HuH-7 (cell line): ENCODE measurements around the gene CD33.
"Not testable (repeated sequence)": the region's sequence is repeated elsewhere in the genome, so short reads cannot be mapped to it uniquely, and the experiment has no call there.

ENCODE experiments used
- DNase-seq: peaks from one replicate; pipeline ENCODE4 v3.0.0; 2011; ENCODE audit warnings: low spot score

The CD33 gene

GRCh38 chr19:51224898-51225393, at the start of gene CD33:
Gene CD33 (plus strand): TSS chr19:51225080. CDS start chr19:51225119, 39 bp downstream.
- not testable (repeated sequence) for DNase-seq

- DNase-seq = no peak
Observed at GRCh38 chr19:51179256-51179655, 45.6 kb upstream of the CD33 start.

DNA sequence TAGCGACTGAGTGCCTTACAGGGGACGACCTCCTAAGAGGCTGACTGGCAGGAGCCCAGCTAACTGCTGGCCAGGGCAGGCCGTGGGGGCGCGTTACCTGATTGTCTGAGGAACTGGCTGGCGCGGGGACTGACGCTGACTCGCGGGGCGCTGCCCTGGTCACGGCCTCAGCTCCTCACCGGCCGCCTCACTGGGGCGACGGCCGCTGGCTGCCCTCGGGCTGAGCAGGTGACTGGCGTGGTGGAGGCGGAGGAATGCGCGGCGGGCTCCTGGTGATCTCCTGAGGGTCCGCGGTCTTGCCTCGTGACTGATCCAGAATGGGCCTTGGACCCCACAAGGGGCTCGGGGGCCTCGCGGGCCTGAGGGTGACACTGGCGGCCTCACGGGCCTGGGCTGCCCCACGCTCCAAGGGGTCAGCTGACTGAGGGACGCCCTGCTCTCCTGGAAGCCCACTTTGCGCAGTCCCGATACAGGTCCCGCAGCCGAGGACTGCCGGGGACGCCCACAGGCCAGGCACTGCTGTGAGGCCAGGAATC, 43.4 kb upstream of the CD33 start:
- no peak for DNase-seq

DNA sequence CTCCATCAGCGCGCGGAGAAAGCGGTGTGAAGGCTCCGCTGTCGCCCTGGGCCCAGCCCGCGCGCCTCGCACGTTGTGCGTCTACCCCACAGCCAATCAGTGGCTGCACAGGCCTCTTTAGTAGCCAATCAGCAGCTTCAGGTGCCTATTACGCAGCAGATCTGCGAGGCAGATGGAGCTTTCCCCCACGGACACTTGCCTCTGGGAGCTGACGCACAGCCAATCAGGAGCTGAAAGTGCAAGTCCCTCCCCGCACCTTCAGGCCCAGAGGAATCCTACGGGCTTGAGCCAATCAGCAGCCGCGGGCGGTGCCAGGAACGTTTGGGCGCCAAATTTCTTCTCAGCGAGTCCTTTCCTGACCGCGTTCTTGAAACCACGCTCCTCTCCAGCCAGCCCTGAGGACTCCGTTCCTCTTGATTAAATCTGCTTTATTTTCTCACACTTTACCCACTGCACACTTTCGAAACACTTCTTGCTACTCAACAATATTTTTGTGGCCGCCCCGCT, 42.9 kb upstream of the CD33 start:
- DNase-seq = no peak

DNA sequence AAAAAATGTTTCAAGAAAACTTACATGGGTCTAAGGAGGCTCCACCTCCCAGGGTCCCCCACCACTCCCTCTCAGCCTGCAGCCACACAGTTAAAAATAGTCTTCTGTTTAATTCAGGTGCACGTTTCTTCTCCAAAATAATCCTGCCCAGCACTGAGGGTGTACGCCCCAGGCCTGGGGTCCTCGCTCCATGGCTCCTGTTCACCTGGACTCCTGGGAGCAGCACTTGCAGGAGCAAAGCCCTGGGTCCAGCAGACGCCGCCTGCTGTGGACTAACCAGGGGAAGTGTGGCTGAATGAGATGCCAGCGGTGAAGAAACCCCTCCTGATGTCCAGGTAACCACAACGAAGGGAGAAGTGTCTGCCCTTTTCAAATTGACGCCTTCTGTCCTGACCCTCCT, 41.3 kb upstream of the CD33 start:
- DNase-seq = no peak

GRCh38 chr19:51185069-51185867, 39.6 kb upstream of the CD33 start:
- DNase-seq = no peak

GRCh38 chr19:51185868-51186215, 39.0 kb upstream of the CD33 start:
- DNase-seq = no peak

- DNase-seq = no peak
Observed at GRCh38 chr19:51186323-51186722, 38.6 kb upstream of the CD33 start.

GRCh38 chr19:51187395-51188226, 37.3 kb upstream of the CD33 start:
- no peak for DNase-seq

GRCh38 chr19:51188227-51188559, 36.7 kb upstream of the CD33 start:
- DNase-seq = no peak

DNA sequence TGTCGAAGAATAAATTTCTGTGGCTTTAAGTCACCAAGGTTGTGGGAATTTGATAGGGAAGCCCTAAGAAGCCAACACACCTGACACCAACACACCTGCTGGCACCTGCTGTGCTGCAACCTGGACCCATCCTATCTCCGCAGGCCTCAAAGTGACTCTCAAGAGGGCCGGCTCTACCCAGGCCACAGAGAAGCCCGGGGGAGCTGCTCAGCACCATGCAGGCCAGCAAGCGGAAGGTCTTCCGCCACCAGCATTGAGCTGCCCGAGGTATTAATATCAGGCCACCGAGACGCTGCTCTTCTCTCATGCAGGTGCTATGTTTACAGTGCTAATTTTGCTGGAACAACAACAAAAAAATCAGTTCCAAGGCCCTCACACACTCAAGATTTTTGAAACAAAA, 32.2 kb upstream of the CD33 start:
- DNase-seq = no peak

GRCh38 chr19:51194527-51195315, 30.2 kb upstream of the CD33 start:
- DNase-seq = no peak

DNA sequence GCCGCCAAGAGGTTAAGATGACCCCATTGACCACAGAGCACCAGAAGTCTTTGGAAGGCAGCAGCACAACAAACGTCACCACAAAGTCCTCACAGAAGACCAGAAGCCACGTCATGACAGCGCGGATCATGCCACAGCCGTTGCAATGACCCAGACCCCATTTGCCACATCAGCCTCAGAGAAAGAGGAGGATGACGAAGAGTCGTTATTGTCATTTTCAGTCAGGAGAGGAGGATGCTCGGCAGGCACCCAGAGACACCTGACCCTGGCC, 29.6 kb upstream of the CD33 start:
- DNase-seq = no peak

DNA sequence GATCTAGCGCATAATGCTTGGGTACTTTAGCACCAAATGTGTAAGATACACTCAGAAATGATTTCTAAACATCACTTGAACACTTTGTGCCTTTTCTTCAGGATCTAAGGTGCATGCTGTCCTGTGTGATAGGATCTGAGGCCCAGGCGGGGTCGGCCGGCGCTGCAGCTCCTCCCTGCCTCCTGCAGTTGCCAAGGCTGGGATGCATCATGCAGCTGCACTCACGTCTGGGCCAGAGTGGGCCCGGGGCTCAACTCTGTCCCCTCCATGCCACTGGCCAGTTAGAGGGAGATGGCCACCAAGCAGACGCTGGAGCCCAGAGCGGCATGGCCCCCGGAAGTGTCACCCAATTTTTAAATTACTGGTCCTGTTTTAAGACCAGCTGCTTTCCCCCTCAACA, 29.3 kb upstream of the CD33 start:
- DNase-seq = no peak

- no peak for DNase-seq
Observed at GRCh38 chr19:51196181-51196580, 28.7 kb upstream of the CD33 start.

DNA sequence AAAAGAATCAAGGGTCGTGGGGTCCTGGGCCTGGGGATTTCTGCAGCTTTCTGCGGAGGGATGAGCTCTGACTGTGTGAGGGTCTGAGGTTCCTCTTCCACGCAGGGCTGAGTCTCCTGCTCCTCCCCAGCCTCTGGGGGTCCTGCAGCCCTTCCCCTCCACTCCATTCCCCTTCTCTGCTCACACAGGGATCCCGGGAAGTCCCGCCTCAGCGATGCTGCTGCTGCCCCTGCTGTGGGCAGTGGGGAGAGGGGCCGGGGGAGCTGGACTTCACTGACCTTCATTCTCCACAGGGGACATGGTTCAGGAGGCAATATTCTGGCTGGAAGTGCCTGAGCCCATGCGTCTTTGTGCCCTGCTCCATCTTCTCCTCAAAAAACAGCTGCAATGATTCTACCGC, 26.2 kb upstream of the CD33 start:
- DNase-seq = no peak

DNA sequence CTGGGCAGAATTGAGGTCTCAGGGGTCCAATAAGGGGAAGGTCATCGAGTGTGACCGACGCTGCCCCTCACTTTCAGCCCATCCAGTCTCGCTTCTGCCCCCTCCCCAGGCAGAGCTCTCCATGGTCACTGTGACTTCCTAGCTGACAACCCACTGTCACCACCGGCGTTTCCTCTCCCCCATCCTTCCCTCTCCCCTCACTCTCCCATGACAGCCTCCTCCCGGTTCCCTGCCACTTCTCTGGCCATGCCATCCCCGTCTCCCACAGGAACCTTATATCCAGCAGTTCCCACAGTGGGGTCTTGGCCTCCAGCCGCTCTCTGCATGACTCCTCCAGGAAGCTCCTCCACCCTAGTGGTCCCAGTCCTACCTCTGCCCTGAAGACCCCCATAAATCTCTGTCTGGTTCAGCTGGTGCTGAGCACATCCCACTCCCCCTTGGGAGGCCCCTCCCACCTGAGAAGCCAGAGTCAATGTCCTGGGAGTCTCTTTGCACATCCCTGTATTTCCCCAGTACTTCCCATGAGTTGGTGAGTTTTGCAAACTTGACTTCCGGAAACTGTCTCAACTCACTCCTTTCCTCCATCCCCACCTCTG, 24.7 kb upstream of the CD33 start:
- DNase-seq = no peak

DNA sequence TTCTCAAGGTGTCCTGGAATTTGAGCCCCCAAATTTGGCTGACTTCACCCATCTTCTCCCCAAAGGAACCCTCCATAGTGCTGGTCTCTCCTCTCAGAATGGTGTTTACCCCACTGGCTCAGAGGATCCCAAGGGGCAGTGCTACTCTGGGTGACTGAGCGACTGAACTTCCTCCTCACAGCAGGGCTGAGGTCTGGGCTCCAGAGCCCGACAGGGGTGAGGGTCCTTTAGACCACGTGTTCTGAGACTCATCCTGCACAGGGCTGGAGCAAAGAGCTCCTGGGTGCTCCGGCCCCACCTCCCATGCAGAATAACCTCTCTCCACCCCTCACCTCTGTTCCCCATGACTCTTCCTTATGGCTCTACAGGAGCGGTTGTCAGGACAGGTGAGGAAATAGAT, 23.2 kb upstream of the CD33 start:
- no peak for DNase-seq

DNA sequence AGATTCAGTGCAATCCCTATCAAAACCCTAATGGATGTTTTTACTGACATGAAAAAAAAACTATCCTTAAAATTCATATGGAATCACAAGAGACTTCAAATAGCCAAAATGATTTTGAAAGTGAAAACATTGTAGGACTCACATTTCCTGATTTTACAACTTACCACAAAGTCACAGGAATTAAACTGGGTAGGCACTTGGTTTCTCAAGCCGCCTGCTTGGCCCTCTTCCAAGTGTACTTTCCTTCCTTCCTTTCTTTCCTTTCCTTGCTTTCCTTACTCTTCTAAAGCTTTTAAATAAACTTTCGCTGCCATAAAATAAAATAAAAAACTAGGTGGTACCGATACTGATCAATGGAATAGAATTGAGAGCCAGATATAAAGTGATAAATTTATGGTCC, 21.0 kb upstream of the CD33 start:
- DNase-seq = no peak

DNA sequence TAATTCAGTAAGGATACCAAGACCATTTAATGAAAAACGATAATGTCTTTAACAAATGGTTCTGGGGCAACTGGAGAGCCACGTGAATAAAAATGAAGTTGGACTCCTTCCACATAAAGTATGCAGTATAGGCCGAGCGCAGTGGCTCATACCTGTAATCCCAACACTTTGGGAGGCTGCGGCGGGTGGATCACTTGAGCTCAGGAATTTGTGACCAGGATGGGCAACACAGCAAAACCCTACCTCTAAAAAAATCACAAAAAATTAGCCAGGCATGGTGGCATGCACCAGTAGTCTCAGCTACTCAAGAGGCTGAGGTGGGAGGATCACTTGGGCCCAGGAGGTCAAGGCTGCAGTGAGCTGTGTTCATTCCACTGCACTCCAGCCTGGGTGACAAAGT, 20.6 kb upstream of the CD33 start:
- DNase-seq = no peak

- no peak for DNase-seq
Observed at GRCh38 chr19:51207747-51208146, 17.1 kb upstream of the CD33 start.

- DNase-seq = no peak
Observed at GRCh38 chr19:51210191-51210784, 14.6 kb upstream of the CD33 start.
